ENCODE data around the gene DLGAP1.

Gene DLGAP1

DNA sequence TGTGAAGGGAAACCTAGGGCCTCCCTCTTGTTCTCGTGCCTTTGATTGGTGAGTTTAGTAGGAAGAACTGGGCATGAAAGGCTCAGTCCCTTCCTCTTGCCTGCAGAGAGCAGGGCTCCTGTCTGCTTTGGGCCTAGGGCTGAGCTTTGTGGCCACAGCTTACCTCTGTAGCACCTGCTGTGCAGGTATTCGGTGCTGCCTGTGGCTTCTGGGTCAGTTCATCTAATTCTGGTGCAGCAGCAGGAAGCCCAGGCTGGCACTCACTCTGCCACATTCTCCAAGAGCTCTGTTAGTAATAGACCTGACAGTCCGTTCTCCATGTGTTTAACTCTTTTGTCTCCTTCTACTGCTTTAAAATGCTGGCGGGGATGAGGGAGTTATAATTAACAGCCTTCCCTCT is 96.5 kb downstream of the DLGAP1 start:
- Histone ChIP-seq H3F3A (ENCODE audit: insufficient read depth, low read length) (no peaks in the 10 kb centered on the region), H3K9me2 (ENCODE audit: low read depth, low read length) (no peaks in the 10 kb centered on the region), H3K36me3 (ENCODE audit: insufficient read depth, low read length) (no peaks in the 10 kb centered on the region), H3K4me3 (ENCODE audit: low read depth, low read length, poor library complexity, severe bottlenecking) (no peak overlapping the region), H3K4me2 (ENCODE audit: low read length) (no peak overlapping the region), H2AFZ (ENCODE audit: low read length) (no peak overlapping the region), H4K20me1 (ENCODE audit: insufficient read depth, low read length) (no peaks in the 10 kb centered on the region), H3K27me3 (ENCODE audit: insufficient read depth, low read length) (no peaks in the 10 kb centered on the region), H3K27ac (ENCODE audit: low read depth, low read length, poor library complexity, severe bottlenecking) (no peak overlapping the region), H3K9ac (ENCODE audit: low read length) (no peak overlapping the region), H3K9me3 (ENCODE audit: low read length) (no peaks in the 10 kb centered on the region), H3K79me2 (ENCODE audit: insufficient read depth, low read length) (no peaks in the 10 kb centered on the region), H3K4me1 (ENCODE audit: insufficient read depth, low read length, severe bottlenecking) (no peaks in the 10 kb centered on the region)
- TF ChIP-seq, protein P1, sequence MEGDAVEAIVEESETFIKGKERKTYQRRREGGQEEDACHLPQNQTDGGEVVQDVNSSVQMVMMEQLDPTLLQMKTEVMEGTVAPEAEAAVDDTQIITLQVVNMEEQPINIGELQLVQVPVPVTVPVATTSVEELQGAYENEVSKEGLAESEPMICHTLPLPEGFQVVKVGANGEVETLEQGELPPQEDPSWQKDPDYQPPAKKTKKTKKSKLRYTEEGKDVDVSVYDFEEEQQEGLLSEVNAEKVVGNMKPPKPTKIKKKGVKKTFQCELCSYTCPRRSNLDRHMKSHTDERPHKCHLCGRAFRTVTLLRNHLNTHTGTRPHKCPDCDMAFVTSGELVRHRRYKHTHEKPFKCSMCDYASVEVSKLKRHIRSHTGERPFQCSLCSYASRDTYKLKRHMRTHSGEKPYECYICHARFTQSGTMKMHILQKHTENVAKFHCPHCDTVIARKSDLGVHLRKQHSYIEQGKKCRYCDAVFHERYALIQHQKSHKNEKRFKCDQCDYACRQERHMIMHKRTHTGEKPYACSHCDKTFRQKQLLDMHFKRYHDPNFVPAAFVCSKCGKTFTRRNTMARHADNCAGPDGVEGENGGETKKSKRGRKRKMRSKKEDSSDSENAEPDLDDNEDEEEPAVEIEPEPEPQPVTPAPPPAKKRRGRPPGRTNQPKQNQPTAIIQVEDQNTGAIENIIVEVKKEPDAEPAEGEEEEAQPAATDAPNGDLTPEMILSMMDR (IDR thresholded peaks at IDR 0.05; ENCODE audit: low read length) = no peak
- no peak for TF ChIP-seq EZH2 (IDR thresholded peaks at IDR 0.05; ENCODE audit: borderline replicate concordance, low read length)

DNA sequence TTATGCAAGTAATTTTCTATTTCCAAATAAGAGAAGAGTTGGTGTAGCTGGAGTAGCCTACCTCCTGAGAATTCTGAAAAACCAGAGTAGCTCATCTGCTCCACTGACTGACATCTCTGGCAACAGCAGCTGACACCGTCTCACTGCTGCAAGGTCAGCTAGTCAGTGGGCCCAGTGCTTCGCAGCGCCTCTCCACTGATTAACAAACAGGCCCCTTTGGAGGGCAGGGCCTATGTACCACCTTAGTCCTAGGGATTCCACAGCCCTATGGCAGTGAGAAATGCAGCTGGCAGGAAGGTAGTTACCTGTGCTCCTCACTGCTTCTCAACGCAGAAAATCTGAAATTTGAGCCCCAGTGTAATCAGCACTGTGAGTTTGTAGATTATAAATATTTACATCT is 97.5 kb downstream of the DLGAP1 start:
- H3K9me3 ChIP-seq (ENCODE audit: low read length) = no peaks in the 10 kb centered on the region
- H3K36me3 ChIP-seq (ENCODE audit: insufficient read depth, low read length) = no peaks in the 10 kb centered on the region
- H3F3A ChIP-seq (ENCODE audit: insufficient read depth, low read length) = no peaks in the 10 kb centered on the region

DNA sequence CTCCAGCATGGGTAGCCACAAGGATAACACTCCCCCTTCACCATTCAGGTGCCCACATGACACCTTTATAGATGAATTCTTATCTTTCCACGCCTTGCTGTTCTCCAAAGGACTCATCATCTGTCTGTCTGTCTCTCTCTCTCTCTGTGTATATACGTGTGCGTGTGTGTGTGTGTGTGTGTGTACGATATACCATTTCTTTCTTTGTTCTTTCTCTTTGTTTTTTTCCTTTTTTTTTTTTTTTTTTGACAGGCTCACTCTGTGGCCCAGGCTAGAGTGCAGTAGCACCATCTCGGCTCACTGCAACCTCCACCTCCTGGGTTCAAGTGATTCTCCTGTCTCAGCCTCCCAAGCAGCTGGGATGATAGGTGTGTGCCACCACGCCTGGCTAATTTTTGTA is 98.2 kb downstream of the DLGAP1 start:
- TF ChIP-seq, protein P1 (IDR thresholded peaks at IDR 0.05; ENCODE audit: low read length) = no peak
- TF ChIP-seq EZH2 (IDR thresholded peaks at IDR 0.05; ENCODE audit: borderline replicate concordance, low read length) = no peak
- Histone ChIP-seq H3F3A (ENCODE audit: insufficient read depth, low read length) (no peaks in the 10 kb centered on the region), H4K20me1 (ENCODE audit: insufficient read depth, low read length) (no peaks in the 10 kb centered on the region), H3K4me2 (ENCODE audit: low read length) (no peak overlapping the region), H3K79me2 (ENCODE audit: insufficient read depth, low read length) (no peaks in the 10 kb centered on the region), H3K4me3 (ENCODE audit: low read depth, low read length, poor library complexity, severe bottlenecking) (no peak overlapping the region), H3K9me3 (ENCODE audit: low read length) (no peaks in the 10 kb centered on the region), H2AFZ (ENCODE audit: low read length) (no peak overlapping the region), H3K9me2 (ENCODE audit: low read depth, low read length) (no peaks in the 10 kb centered on the region), H3K9ac (ENCODE audit: low read length) (no peak overlapping the region), H3K4me1 (ENCODE audit: insufficient read depth, low read length, severe bottlenecking) (no peaks in the 10 kb centered on the region), H3K36me3 (ENCODE audit: insufficient read depth, low read length) (no peaks in the 10 kb centered on the region), H3K27ac (ENCODE audit: low read depth, low read length, poor library complexity, severe bottlenecking) (no peak overlapping the region), H3K27me3 (ENCODE audit: insufficient read depth, low read length) (no peaks in the 10 kb centered on the region)

More for the DNA sequence above, 97.5 kb downstream of the DLGAP1 start:
- H4K20me1 ChIP-seq (ENCODE audit: insufficient read depth, low read length) = no peaks in the 10 kb centered on the region
- H2AFZ ChIP-seq (ENCODE audit: low read length) = no peak overlapping the region
- no peak overlapping the region for H3K4me3 ChIP-seq (ENCODE audit: low read depth, low read length, poor library complexity, severe bottlenecking)
- no peak for TF ChIP-seq EZH2 (IDR thresholded peaks at IDR 0.05; ENCODE audit: borderline replicate concordance, low read length)
- TF ChIP-seq, protein P1 (IDR thresholded peaks at IDR 0.05; ENCODE audit: low read length) = no peak
- no peak overlapping the region for H3K4me2 ChIP-seq (ENCODE audit: low read length)
- H3K27ac ChIP-seq (ENCODE audit: low read depth, low read length, poor library complexity, severe bottlenecking) = no peak overlapping the region
- H3K4me1 ChIP-seq (ENCODE audit: insufficient read depth, low read length, severe bottlenecking) = no peaks in the 10 kb centered on the region
- H3K9me2 ChIP-seq (ENCODE audit: low read depth, low read length) = no peaks in the 10 kb centered on the region
- no peaks in the 10 kb centered on the region for H3K27me3 ChIP-seq (ENCODE audit: insufficient read depth, low read length)
- H3K9ac ChIP-seq (ENCODE audit: low read length) = no peak overlapping the region
- no peaks in the 10 kb centered on the region for H3K79me2 ChIP-seq (ENCODE audit: insufficient read depth, low read length)

Data from OCI-LY1 (cell line).